K562 (cell line): ENCODE results near the gene CCSER1. TPM values are rescaled to one million over a fixed set of nuclear protein-coding genes. Genes with fewer than 3 reads are reported as not detected.

ENCODE experiments used
- ATAC-seq: fragments of 200-7000 bp; cut with Tn5 transposase; 3 replicates; pipeline ENCODE4 v1.9.1; 2020; ENCODE audit warnings: moderate library complexity
- BruUV-seq: library from RNA; stranded (reverse); fragments of 400-500 nt; replicated peaks from 2 replicates; lab custom pipeline; 2021; lab: Mats Ljungman, UMichigan
- CTCF ChIA-PET: fragments of 300-600 bp; formaldehyde crosslinking; extraction: SDS; loops from one replicate; lab custom pipeline; 2021; ENCODE audit warnings: low intra/inter-chr PET ratio; lab: Yijun Ruan, JAX
- POLR2A ChIA-PET: fragments of 300-600, 350-650 bp; sonication (Branson Sonifier 250); formaldehyde crosslinking; extraction: SDS; loops from one replicate; lab custom pipeline; 2021; ENCODE audit warnings: antibody characterized with exemption, inconsistent platforms; lab: Yijun Ruan, JAX
- DNase-seq, 4 experiments: peaks; one replicate each; pipeline versions ENCODE4 v3.0.0 to v3.0.0-alpha.2; 2011 to 2018; ENCODE audit warnings: low spot score in 3 of 4, mixed read lengths in 3 of 4; ENCODE audit errors: extremely low read depth in 1 of 4
- FAIRE-seq: peaks from 2 replicates; lab custom pipeline; 2011; peaks lifted over from hg19 to GRCh38; lab: Jason Lieb, UNC
- H2AFZ ChIP-seq: 2 replicates; pipeline ENCODE4 v1.6.0; 2011; ENCODE audit warnings: low read depth, low read length, control low read depth, inconsistent platforms
- H3K27ac ChIP-seq: fragments of 200-600 bp; 3 replicates; pipeline ENCODE4 v1.8.0; 2011; ENCODE audit warnings: low read depth, mild to moderate bottlenecking, control low read depth, inconsistent platforms, low read length, moderate library complexity, mixed read lengths; ENCODE audit errors: extremely low read depth
- H3K27me3 ChIP-seq, 2 experiments: fragments of 300-600 bp in 1 of 2; 2 replicates in 1 of 2; 3 replicates in 1 of 2; pipeline versions ENCODE4 v1.6.0 to v1.8.0; 2011; ENCODE audit warnings: inconsistent platforms in 2 of 2, low read length in 2 of 2, mild to moderate bottlenecking in 1 of 2, mixed read lengths in 1 of 2, moderate library complexity in 1 of 2; ENCODE audit not compliant: control insufficient read depth in 2 of 2, insufficient read depth in 2 of 2
- H3K36me3 ChIP-seq: fragments of 300-600 bp; 3 replicates; pipeline ENCODE4 v1.8.0; 2011; ENCODE audit warnings: mild to moderate bottlenecking, low read length, inconsistent platforms; ENCODE audit not compliant: control insufficient read depth, insufficient read depth
- H3K4me1 ChIP-seq, 2 experiments: fragments of 200-600 bp in 1 of 2; replicated peaks in 1 of 2; 2 replicates in 1 of 2; 3 replicates in 1 of 2; pipeline versions ENCODE4 v1.5.1 to v1.8.0; 2011; ENCODE audit warnings: inconsistent platforms in 2 of 2, low read length in 2 of 2, mild to moderate bottlenecking in 1 of 2, mixed read lengths in 1 of 2, moderate library complexity in 1 of 2; ENCODE audit not compliant: control insufficient read depth in 2 of 2, insufficient read depth in 2 of 2
- H3K4me2 ChIP-seq: 2 replicates; pipeline ENCODE4 v1.6.1; 2011; ENCODE audit warnings: low read length, control low read depth, inconsistent platforms, mixed read lengths; ENCODE audit not compliant: insufficient read depth
- H3K4me3 ChIP-seq: fragments of 200-600 bp; sonication (generic), shearing (Covaris generic); 2 replicates; pipeline ENCODE4 v1.5.1; 2016; ENCODE audit warnings: control low read depth, inconsistent platforms
- H3K79me2 ChIP-seq: fragments of 200-600 bp; 3 replicates; pipeline ENCODE4 v1.8.0; 2011; ENCODE audit warnings: low read length, inconsistent platforms; ENCODE audit not compliant: control insufficient read depth, insufficient read depth
- H3K9ac ChIP-seq, 2 experiments: 2 replicates each; pipeline versions ENCODE4 v1.6.0 to v1.6.1; 2011; ENCODE audit warnings: low read depth in 2 of 2, low read length in 2 of 2, control low read depth in 1 of 2, inconsistent platforms in 1 of 2, mild to moderate bottlenecking in 1 of 2, mixed read lengths in 1 of 2; ENCODE audit not compliant: insufficient read depth in 1 of 2
- H3K9me1 ChIP-seq: one replicate; pipeline ENCODE4 v1.6.0; 2011; ENCODE audit warnings: inconsistent platforms, mild to moderate bottlenecking, low read length, moderate library complexity; ENCODE audit not compliant: control insufficient read depth, insufficient read depth
- H3K9me3 ChIP-seq: replicated peaks from 2 replicates; pipeline ENCODE4 v1.5.1; 2011; ENCODE audit warnings: low read depth, low read length, inconsistent platforms; ENCODE audit not compliant: control insufficient read depth, insufficient read depth
- H4K20me1 ChIP-seq: replicated peaks from 2 replicates; pipeline ENCODE4 v1.6.1; 2011; ENCODE audit warnings: low read length, inconsistent platforms, mixed read lengths; ENCODE audit not compliant: control insufficient read depth, insufficient read depth
- HDAC1 ChIP-seq, 2 experiments: fragments of 450-650 bp; IDR thresholded peaks; 2 replicates each; pipeline ENCODE4 v1.6.1; 2016 to 2017; ENCODE audit warnings: inconsistent platforms in 1 of 2, mild to moderate bottlenecking in 1 of 2, moderate library complexity in 1 of 2
- RBM34 ChIP-seq: fragments of 200-400 bp; formaldehyde crosslinking; IDR thresholded peaks from 2 replicates; pipeline ENCODE4 v1.6.1; 2018; ENCODE audit warnings: low read length, borderline replicate concordance; ENCODE audit not compliant: insufficient read depth
- SIRT6 ChIP-seq: IDR thresholded peaks from one replicate; pipeline ENCODE4 v1.6.1; 2012; ENCODE audit warnings: low read depth, mild to moderate bottlenecking, control low read depth, inconsistent platforms, low read length, moderate library complexity
- STAT5B ChIP-seq: fragments of 250-450 bp; sonication (Bioruptor Pico); IDR thresholded peaks from 2 replicates; pipeline ENCODE4 v1.8.0; 2021; ENCODE audit warnings: mild to moderate bottlenecking, inconsistent platforms
- TFAM ChIP-seq: fragments of 250-450 bp; sonication (Bioruptor Pico); conservative IDR thresholded peaks from 2 replicates; pipeline ENCODE4 v1.5.0; 2021; ENCODE audit warnings: mild to moderate bottlenecking, moderate library complexity
- ZKSCAN3 ChIP-seq: fragments of 250-450 bp; sonication (Bioruptor Pico); IDR thresholded peaks from 2 replicates; pipeline ENCODE4 v1.4.0; 2020
- WGBS: fragments of 100-300 bp; shearing (Covaris generic); methylation state at CpG from one replicate; pipeline ENCODE4 v1.1.6; 2016; ENCODE audit warnings: low coverage, mixed read lengths; ENCODE audit not compliant: insufficient coverage; ENCODE audit errors: missing lambda C conversion rate; 5-methylcytosine and 5-hydroxymethylcytosine counted together
- in situ Hi-C: fragments of 300-500 bp; cut with MboI; formaldehyde crosslinking; loops from 4 replicates; pipeline ENCODE4 v1.15.0; 2018; ENCODE audit warnings: inconsistent platforms, mixed read lengths
- intact Hi-C: fragments of 100-400 bp; cut with micrococcal nuclease; formaldehyde crosslinking; loops from 2 replicates; pipeline ENCODE4 v1.14.2; 2022
- polyA plus RNA-seq, 8 experiments: library from polyadenylated mRNA; depleted of rRNA in 4 of 8; stranded (reverse) in 5 of 8; unstranded in 3 of 8; fragments of >200 nt; fragmentation: Nextera tagmentation in 2 of 8; fragmentation: Illumina TruSeq in 1 of 8; extraction: Ambion mirVana in 2 of 8; extraction: Trizol in 1 of 8; gene quantifications; 2 replicates each; pipeline versions ENCODE4 v1.2.1 to v1.2.3, GENCODE V29; 2011 to 2014; ENCODE audit warnings: inconsistent platforms in 1 of 8, missing spikeins in 1 of 8
- total RNA-seq, 7 experiments: library from RNA; depleted of rRNA in 6 of 7; stranded (reverse); fragments of >200 nt in 6 of 7; fragmentation: Illumina TruSeq in 2 of 7; extraction: Trizol in 2 of 7; gene quantifications; 2 replicates each; pipeline versions ENCODE4 v1.2.1 to v1.2.3, GENCODE V29; 2011 to 2021; ENCODE audit warnings: low replicate concordance in 1 of 7
- TF ChIP-seq, protein P1 (sequence below): conservative IDR thresholded peaks from 2 replicates; pipeline ENCODE4 v1.6.1; 2011; ENCODE audit warnings: low read depth, mild to moderate bottlenecking, low read length; ENCODE audit not compliant: control insufficient read depth

Gene CCSER1
- total and polyA plus RNA-seq, 9 of the 15 experiments (the other 6 are each of a cell fraction or from before 2014, with no cell fraction given): not detected

DNA sequence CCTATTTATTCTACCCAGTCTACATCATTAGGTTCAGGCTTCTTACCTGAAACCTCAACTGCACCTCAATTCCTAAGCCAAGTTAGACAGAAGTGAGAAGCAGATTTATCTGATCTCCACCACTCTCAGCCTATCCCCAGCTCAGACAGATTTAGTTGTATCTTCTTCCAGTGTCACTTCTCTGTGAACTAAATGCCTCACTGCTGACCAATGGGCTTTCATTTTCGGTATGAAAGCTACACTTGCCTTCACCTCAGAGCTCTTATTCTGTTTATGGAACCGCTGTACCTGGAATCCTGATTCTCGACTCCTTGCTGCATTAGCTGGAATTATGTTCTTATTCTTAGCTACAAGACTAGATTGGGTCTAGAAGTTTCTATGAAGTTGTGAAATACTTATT, 833.2 kb downstream of the CCSER1 start:
- TF ChIP-seq SIRT6 (no peak), HDAC1 (IDR thresholded peaks at IDR 0.05) (no peak), TFAM (CRISPR knock-in tag) (no peak), ZKSCAN3 (CRISPR knock-in tag) (no peak), RBM34 (no peak), STAT5B (CRISPR knock-in tag) (no peak)
- TF ChIP-seq, protein P1, sequence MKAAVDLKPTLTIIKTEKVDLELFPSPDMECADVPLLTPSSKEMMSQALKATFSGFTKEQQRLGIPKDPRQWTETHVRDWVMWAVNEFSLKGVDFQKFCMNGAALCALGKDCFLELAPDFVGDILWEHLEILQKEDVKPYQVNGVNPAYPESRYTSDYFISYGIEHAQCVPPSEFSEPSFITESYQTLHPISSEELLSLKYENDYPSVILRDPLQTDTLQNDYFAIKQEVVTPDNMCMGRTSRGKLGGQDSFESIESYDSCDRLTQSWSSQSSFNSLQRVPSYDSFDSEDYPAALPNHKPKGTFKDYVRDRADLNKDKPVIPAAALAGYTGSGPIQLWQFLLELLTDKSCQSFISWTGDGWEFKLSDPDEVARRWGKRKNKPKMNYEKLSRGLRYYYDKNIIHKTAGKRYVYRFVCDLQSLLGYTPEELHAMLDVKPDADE: no peak
- Histone ChIP-seq H3K9me1 (no peaks in the 10 kb centered on the region), H2AFZ (no peak overlapping the region), H3K27ac (no peak overlapping the region), H3K4me3 (no peak overlapping the region), H4K20me1 (no peaks in the 10 kb centered on the region), H3K9ac (no peak overlapping the region), H3K4me1 (no peaks in the 10 kb centered on the region), H3K4me2 (no peak overlapping the region), H3K9me3 (0 out of 2 replicates have a peak, but pooled peaks cover 2% of the 10 kb centered on the region), H3K79me2 (no peaks in the 10 kb centered on the region), H3K27me3 (no peaks in the 10 kb centered on the region), H3K36me3 (no peaks in the 10 kb centered on the region)
- FAIRE-seq (no peak), DNase-seq (no peak), ATAC-seq (no peak)
- intact Hi-C loops (no loop called here), in situ Hi-C loops (no loop called here)
- WGBS: 0% methylated on average over 3 of the region's 3 CpGs
- no TSS peak for BruUV-seq
- ChIA-PET POLR2A (no interaction called here), CTCF (no interaction called here)
